ENCODE results near the gene NOS1AP. TPM values are rescaled to one million over a fixed set of nuclear protein-coding genes. Genes with fewer than 3 reads are reported as not detected.

Gene NOS1AP
- polyA plus RNA-seq, 3 donors, result 0.12 TPM; not detected in 2

GRCh38 chr1:162067466-162067865 lies 2.0 kb upstream of the NOS1AP start:
- no peak for TF ChIP-seq CTCF (IDR thresholded peaks at IDR 0.05)
- intact Hi-C loops (cut with micrococcal nuclease), result no loop called here
- DNase-seq, result no peak
- Histone ChIP-seq H2AFZ (ENCODE audit: insufficient read depth, low read depth, low read length, poor library complexity, severe bottlenecking) (no peak overlapping the region), H3K4me2 (replicated peaks; ENCODE audit: extremely low read depth, low read length, poor library complexity, severe bottlenecking) (no peak overlapping the region), H3K36me3 (replicated peaks in 1 of 2; ENCODE audit: control insufficient read depth in 1 of 2, insufficient read depth in 2 of 2, low read length in 2 of 2) (no peaks in the 10 kb centered on the region), H3K4me3 (replicated peaks in 1 of 3; ENCODE audit: low read depth in 2 of 3, low read length in 3 of 3) (no peak overlapping the region), H3K27ac (ENCODE audit: low read depth in 1 of 2, low read length in 2 of 2) (no peak overlapping the region), H3K9ac (ENCODE audit: insufficient read depth, low read length, poor library complexity, severe bottlenecking) (no peak overlapping the region), H3K79me2 (ENCODE audit: insufficient read depth, low read length) (no peaks in the 10 kb centered on the region), H3K27me3 (ENCODE audit: control insufficient read depth in 2 of 2, insufficient read depth in 2 of 2, low read length in 2 of 2) (peaks cover 30 to 47% of the 10 kb centered on the region in 2 donors), H3K4me1 (ENCODE audit: control insufficient read depth in 1 of 2, insufficient read depth in 2 of 2, low read length in 2 of 2) (peaks cover 13 to 21% of the 10 kb centered on the region in 2 donors), H4K20me1 (ENCODE audit: insufficient read depth, low read length) (no peaks in the 10 kb centered on the region), H3K9me3 (replicated peaks in 1 of 2; ENCODE audit: control insufficient read depth in 1 of 2, insufficient read depth in 1 of 2, low read length in 2 of 2) (peaks cover 0 to 11% of the 10 kb centered on the region in 2 donors)
- Mint-ChIP-seq H3K27me3 (ENCODE audit: low read depth in 3 of 3) (peaks cover 36 to 50% (median 49%) of the 10 kb centered on the region in 3 donors), H3K9me3 (peaks cover 0 to 6% (median 0%) of the 10 kb centered on the region in 7 donors), H3K27ac (no peak overlapping the region), H3K4me3 (no peak overlapping the region), H3K36me3 (peaks cover 0 to 3% of the 10 kb centered on the region in 2 donors), H3K4me1 (peaks cover 26% of the 10 kb centered on the region)
- no CpG with 5 or more reads among the region's 1 CpG for WGBS (ENCODE audit: insufficient coverage)

- Histone ChIP-seq H3K79me2 (ENCODE audit: insufficient read depth, low read length) (no peaks in the 10 kb centered on the region), H3K9ac (ENCODE audit: insufficient read depth, low read length, poor library complexity, severe bottlenecking) (no peak overlapping the region), H3K36me3 (replicated peaks in 1 of 2; ENCODE audit: control insufficient read depth in 1 of 2, insufficient read depth in 2 of 2, low read length in 2 of 2) (no peaks in the 10 kb centered on the region), H3K4me3 (replicated peaks in 1 of 3; ENCODE audit: low read depth in 2 of 3, low read length in 3 of 3) (no peak overlapping the region), H3K4me1 (ENCODE audit: control insufficient read depth in 1 of 2, insufficient read depth in 2 of 2, low read length in 2 of 2) (peaks cover 13 to 21% of the 10 kb centered on the region in 2 donors), H3K9me3 (replicated peaks in 1 of 2; ENCODE audit: control insufficient read depth in 1 of 2, insufficient read depth in 1 of 2, low read length in 2 of 2) (peaks cover 0 to 11% of the 10 kb centered on the region in 2 donors), H4K20me1 (ENCODE audit: insufficient read depth, low read length) (no peaks in the 10 kb centered on the region), H3K27me3 (ENCODE audit: control insufficient read depth in 2 of 2, insufficient read depth in 2 of 2, low read length in 2 of 2) (peaks cover 31 to 52% of the 10 kb centered on the region in 2 donors), H3K27ac (ENCODE audit: low read depth in 1 of 2, low read length in 2 of 2) (no peak overlapping the region), H2AFZ (ENCODE audit: insufficient read depth, low read depth, low read length, poor library complexity, severe bottlenecking) (no peak overlapping the region), H3K4me2 (replicated peaks; ENCODE audit: extremely low read depth, low read length, poor library complexity, severe bottlenecking) (no peak overlapping the region)
- no peak for TF ChIP-seq CTCF (IDR thresholded peaks at IDR 0.05)
- Mint-ChIP-seq H3K4me1 (peaks cover 26% of the 10 kb centered on the region), H3K27me3 (ENCODE audit: low read depth in 3 of 3) (peaks cover 40 to 52% (median 49%) of the 10 kb centered on the region in 3 donors), H3K36me3 (peaks cover 0 to 3% of the 10 kb centered on the region in 2 donors), H3K27ac (no peak overlapping the region), H3K9me3 (peaks cover 0 to 6% (median 0%) of the 10 kb centered on the region in 7 donors), H3K4me3 (peak overlapping the region in 1 of 2 donors; percentile 89)
- no peak for DNase-seq
- intact Hi-C loops (cut with micrococcal nuclease), result no loop called here
- WGBS (ENCODE audit: insufficient coverage), result 100% methylated on average over 1 of the region's 4 CpGs
These were observed 1.2 kb upstream of the NOS1AP start for GRCh38 chr1:162068301-162068700.
